PFSK-1 (cell line): ENCODE data around the gene FGD4.

Experiments
- POLR2AphosphoS5 ChIP-seq: IDR thresholded peaks from 2 replicates; pipeline ENCODE4 v1.6.1; 2012; ENCODE audit warnings: low read depth, mild to moderate bottlenecking, control low read depth, low read length, moderate library complexity
- REST ChIP-seq, 2 experiments: IDR thresholded peaks; 2 replicates each; pipeline versions ENCODE4 v1.6.1 to v1.8.0; 2011 to 2012; ENCODE audit warnings: low read depth in 2 of 2, low read length in 2 of 2, control low read depth in 1 of 2, inconsistent platforms in 1 of 2, mild to moderate bottlenecking in 1 of 2, moderate library complexity in 1 of 2; ENCODE audit not compliant: insufficient read depth in 1 of 2

- no peak for TF ChIP-seq REST (IDR thresholded peaks at IDR 0.05; ENCODE audit: insufficient read depth in 1 of 2, low read depth in 2 of 2, low read length in 2 of 2)
- no peak for TF ChIP-seq POLR2AphosphoS5
Measured at GRCh38 chr12:32504591-32504990, 105.2 kb downstream of the FGD4 start.
